HG03457 (cell line): Measurements from ENCODE around the gene SLFN12.
"Not testable (repeated sequence)": the region's sequence is repeated elsewhere in the genome, so short reads cannot be mapped to it uniquely, and the experiment has no call there.

Experiments
- ATAC-seq: cut with Tn5 transposase; IDR thresholded peaks from one replicate; pipeline ENCODE4 v1.9.1; 2021; ENCODE audit warnings: moderate number of reproducible peaks; ENCODE audit not compliant: unreplicated experiment

The SLFN12 gene

DNA sequence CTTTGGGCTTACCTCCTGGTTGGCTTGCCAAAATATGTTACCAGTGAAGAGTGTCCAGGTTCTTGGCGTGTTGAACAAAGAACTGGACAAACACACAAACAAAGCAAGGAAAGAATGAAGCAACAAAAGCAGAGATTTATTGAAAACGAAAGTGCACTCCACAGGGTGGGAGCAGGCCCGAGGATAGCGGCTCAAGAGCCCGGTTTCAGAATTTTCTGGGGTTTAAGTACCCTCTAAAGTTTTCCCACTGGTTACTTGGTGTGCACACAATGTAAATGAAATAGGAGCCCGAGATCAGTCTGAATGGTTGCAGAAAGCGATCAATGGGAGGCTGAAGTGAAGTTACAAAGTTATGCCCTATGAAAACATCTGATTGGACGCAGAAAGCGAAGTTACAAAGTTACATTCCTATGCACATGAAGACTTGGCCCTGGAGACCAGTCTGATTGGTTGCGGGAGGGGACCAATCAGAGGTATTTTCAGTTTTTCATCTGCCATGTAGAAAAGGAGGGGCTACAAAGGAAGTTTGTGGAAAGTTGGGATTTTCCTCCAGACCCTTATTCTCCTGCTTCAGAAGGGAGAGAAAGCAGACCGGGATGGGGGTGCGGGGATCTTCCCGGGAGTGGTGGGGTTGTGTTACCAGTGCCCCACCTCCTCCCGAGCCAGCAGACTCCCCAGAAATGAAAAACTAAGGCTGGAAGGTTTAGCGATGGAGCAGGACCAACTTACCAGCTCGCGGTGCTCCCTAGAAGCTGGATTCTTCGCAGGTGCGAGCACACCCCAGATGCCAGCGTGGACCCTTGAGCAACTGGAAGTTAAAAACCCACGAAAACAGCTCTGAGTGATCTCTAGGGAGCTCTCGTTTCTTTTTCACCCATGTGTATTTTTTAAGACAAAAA lies at the start of gene SLFN12:
SLFN12 (minus strand) TSS at position 325 of the 899 bp plus-strand sequence. CDS start 9,472 bp downstream, outside the sequence.
- ATAC-seq: peak; percentile 54

- ATAC-seq: no peak
Observed at GRCh38 chr17:35479271-35479670, 47.0 kb upstream of the SLFN12 start.

GRCh38 chr17:35477248-35477647 lies 44.9 kb upstream of the SLFN12 start:
- no peak for ATAC-seq

DNA sequence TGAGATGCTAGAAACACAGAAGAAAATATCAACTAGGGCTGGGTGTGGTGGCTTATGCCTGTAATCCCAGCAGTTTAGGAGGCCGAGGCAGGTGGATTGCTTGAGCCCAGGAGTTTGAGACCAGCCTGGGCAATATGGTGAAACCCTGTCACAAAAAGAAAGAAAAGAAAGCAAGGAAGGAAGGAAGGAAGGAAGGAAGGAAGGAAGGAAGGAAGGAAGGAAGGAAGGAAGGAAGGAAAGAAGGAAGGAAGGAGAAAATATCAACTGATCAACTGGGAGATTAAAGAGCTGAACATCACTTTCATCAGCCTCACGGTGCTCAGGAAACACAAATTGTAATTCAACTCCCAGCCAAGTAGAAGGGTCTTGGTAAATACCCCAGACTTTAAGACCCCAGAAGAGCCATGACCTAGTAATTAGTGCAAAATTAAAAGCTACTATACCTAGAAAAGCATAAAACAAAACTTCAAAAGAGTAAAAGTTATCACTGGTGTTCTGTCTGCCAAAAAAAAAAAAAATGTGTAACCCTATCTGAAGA lies 44.1 kb upstream of the SLFN12 start:
- ATAC-seq: no peak

- ATAC-seq: no peak
Observed at GRCh38 chr17:35468475-35468874, 36.2 kb upstream of the SLFN12 start.

DNA sequence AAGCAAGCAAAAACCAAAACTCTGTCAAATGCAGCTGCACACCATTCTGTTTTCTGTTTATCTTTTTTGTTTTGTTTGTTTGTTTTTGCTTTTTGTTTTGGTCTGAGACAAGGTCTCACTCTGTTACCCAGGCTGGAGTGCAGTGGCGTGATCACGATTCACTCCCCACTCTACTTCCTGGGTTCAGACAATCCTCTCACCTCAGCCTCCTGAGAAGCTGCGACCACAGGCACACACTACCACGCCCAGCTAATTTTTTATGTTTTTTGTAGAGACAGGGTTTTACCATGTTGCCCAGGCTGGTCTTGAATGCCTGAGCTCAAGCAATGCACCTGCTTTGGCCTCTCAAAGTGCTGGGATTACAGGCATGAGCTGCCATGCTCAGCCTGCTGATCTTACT lies 35.5 kb upstream of the SLFN12 start:
- ATAC-seq: no peak

DNA sequence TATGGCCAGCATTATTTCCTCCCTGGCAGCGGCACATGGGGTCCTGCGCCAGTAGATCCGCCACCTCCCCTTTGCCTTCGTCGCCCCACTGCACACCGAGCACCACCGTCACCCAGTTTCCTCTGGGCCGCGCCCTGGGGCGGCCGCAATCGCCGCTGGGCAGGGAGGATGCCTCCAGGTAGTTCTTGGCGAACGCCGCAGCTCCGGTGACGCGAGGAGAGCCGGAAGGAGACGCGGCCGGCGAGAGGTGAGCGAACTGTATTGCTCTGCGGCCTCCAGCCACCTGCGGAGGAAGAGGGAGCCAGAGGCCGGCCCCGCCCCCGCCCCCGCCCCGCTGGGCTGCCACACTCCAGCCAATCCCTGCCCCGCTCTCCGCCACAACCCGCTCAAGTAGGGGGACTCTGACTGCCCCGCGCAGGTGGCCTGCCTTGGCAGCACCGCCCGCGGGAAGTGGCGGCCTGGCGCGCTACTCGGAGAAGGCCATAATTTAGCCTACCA lies 28.1 kb upstream of the SLFN12 start:
- peak; percentile 79 for ATAC-seq

DNA sequence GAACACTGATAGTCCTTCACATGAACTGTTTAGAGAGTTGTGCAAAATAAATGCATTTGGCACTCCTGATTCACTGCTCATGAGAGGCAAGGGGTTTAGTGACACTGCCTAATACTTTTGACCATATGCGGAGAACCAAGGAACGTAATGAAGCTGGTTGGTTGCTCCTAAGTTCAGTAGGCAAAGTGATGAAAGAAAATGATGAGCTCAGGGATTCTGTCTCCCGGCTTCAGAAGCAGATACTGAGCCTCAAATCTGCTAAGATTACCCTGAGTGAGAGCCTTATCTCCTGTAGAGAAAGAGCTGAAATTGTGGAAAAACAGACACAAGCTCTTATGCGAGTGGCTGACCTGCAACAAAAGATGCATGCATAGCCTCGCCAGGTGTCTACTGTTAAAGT lies 21.7 kb upstream of the SLFN12 start:
- not testable (repeated sequence) for ATAC-seq

GRCh38 chr17:35453171-35453570 lies 20.9 kb upstream of the SLFN12 start:
- no peak for ATAC-seq

DNA sequence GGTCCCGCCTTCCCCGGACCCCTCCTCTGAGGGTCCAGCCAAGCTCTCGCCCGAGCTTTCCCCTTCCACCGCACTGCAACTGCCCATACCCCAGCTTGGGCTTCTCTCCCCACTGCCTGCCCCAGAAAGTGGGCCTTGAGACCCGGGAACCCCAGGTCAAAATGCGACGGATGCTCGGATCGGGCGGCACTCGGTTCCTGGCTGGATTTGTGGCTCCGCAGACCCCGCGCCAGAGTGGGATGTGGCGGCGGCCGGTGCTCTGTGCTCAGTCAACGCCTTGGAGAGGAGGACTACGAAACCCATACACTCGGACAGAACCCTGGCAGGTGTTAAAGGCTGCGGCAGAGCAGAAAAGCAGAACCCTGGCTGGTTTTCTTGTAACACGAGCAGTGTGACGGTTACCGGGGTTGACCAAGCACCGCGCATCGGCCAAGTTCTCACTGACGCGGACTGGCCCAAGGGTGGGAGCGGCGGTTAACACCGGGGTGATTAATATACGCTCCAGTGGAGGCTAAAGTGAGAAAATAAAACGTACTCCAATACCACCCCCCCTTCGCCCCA lies 17.2 kb upstream of the SLFN12 start:
- ATAC-seq: no peak

DNA sequence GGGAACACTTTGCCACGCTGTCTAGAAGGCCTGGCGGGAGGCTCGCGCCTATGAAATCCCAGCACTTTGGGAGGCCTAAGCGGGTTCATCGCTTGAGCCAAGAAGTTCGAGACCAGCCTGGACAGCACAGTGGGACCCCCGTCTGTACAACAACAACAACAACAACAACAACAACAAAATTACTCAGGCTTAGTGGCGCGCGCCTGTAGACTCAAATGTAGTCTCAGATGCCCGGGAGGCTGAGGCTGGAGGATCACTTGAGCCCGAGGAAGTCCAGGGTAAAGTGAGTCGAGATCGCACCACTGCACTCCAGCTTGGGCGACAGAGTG lies 16.6 kb upstream of the SLFN12 start:
- ATAC-seq: no peak

DNA sequence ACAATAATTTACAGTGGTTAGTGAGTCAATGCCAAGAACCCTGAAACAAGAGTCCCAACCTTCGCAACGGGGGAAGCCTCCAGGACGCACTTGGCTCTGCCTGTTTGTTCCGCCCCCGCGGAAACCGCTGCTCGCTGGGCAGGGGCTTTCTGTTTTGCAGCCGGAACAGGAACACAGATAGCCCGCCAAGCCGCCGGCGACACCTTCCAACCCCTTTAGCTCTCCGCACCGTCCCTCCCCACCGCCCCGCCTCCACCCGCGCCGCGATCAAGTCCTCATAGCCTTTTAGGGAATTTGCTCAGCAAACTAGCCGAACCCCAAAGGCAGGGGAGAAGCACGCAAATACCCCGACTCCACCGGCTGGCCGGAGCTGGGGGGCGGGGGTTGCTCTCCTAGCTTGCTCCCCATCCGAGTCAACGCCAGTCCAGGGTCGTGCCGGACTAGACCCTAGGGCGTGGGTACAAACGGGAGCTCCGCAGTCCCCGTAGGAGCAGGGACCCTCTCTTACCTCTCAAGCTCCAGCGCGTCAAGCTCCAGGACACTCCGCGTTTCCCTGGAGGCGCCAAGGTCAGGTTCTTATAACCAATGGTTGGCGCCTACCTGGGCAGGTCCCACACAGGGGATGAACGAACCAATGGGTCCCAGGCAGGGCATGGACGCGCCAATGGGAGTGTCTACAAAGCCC lies 16.1 kb upstream of the SLFN12 start, which contains the start of gene SLFN13:
SLFN13 (minus strand) TSS at position 553 of the 685 bp plus-strand sequence. CDS start 3,086 bp downstream, outside the sequence.
- ATAC-seq: peak; percentile 58

- no peak for ATAC-seq
Observed at GRCh38 chr17:35447499-35447898, 15.2 kb upstream of the SLFN12 start.

DNA sequence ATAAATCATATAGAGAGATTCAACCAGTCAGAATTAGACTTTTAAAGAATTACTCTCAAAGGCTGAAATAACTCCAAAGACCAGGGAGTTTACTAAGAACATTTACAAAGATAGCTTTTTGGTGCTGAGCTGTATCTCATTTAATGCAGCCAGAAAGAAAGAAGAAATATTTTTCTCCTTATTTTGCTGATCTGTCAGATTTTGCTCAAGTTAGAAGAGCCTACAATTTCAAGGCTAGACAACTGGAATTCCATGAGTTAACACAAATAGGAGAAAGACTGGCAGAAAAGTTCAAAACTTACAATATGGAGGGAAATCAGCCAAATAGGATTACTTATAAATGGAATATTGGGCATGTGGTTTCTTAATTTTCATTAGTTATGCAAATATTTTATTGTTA lies 6.1 kb upstream of the SLFN12 start:
- no peak for ATAC-seq

GRCh38 chr17:35433075-35433894 lies 985 bp upstream of the SLFN12 start:
- no peak for ATAC-seq

DNA sequence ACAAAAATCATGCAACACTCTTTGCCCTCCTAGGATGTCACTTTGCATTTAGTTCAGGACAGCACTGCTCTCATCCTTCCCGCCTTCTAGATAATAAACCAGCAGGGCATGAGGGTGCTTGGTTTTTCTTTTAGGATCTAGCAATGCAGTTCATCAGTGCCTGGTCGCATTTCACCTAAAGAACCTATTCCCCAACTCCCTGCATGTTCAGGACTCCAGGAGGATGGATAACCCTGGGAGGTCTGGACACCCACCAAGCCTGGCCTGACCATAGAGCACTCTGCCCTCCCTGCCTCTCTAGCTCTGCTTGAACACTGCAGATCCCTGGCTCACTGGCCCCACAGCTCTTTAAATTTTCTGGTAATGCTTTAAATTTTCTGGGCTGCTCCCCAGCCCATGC lies 2.6 kb downstream of the SLFN12 start:
- no peak for ATAC-seq

GRCh38 chr17:35428229-35428628 lies 4.1 kb downstream of the SLFN12 start:
- ATAC-seq: no peak

- no peak for ATAC-seq
Observed at GRCh38 chr17:35423761-35424160, 8.5 kb downstream of the SLFN12 start.

DNA sequence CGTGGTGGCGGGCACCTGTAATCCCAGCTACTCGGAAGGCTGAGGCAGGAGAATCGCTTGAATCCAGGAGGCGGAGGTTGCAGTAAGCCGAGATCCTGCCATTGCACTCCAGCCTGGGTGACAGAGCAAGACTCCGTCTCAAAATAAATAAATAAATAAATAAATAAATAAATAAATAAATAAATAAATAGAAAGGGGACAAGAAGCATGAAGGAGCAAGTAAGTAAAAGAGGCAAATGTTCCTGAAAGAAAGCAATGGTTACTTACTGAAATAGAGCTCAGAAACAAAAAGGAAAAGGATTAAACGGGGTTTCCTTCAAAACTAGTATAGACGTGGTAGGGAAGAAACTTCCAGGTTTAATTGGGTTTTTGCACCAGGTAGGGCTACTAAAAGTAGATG lies 11.2 kb downstream of the SLFN12 start:
- not testable (repeated sequence) for ATAC-seq

- no peak for ATAC-seq
Observed at GRCh38 chr17:35416659-35417058, 15.6 kb downstream of the SLFN12 start.
